Activated naive CD8-positive, alpha-beta T cell treated with anti-CD3 and anti-CD28 coated beads, Interleukin-2, amount 50 U/mL, for 16 hours (primary cell): ENCODE measurements around the gene ZNF649.

Experiments
- DNase-seq: peaks from one replicate; pipeline ENCODE4 v3.0.0-alpha.2; 2020; ENCODE audit warnings: low read depth, low spot score

ZNF649 gene

DNA sequence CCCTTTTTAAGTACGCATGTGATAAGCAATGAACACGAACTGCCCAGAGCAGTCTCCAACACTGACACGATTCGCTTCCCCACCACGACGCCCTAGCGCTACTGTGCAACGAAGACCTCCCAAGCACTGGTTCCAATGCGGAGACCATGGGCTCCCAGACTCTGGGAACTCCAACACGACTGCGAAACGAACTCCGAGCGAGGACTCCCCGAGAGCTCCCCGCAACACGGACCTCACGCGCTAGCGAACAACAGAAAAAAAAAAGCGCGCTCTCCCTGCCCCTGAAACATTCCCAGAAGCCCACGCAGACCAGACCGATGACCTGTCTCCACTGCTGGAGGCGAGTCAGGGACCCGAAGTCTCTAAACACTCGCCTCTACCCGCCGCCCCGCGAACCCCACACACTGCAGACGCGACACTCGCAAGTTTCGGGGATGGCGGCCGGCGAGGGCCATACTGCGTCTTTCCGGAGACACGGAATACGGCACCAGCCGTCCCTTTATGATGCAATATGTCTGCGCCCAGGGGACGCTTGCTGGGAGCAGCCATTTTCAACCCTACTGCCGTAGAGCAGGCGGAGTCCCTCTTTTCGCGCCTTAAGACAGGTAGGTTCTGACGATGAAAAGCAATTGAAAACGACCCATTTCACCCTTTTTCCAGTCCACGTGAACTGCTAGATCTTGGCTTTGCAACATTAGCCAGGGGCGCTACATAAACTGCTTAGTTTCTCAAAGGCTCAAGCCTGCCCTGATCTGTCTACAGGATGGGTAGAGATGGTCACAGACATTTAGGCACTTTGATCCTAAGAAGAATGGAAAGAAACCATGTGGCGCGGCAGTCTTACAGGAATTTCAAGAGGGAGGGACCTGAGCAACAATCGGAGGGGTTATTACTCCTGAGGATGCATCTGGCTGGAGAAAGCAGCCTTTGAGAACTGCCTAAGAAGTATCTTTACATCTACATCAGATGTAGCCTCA is 17.0 kb downstream of the ZNF649 start, which contains the start of gene ZNF577:
ZNF577 (minus strand) TSS at position 430 of the 977 bp plus-strand sequence. CDS start 7,569 bp downstream, outside the sequence.
- DNase-seq, result no peak

DNA sequence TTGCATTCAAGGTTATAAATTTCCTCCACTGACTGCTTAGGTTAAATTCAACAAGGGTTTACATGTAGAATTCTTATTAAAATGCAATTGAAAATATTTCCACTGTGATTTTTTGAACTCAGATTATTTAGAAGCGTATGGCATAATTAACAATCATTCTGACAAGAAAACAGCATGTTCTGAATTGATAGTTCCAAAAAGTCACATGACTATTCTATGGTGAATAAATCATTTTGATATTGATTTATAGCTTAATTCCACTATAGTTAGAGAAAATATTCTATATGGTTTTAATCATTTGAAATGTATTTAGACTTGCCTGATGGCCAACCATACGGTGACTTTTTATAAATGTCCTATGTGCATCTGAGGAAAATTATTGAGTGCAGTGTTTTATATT is 20.1 kb downstream of the ZNF649 start:
- DNase-seq, result no peak

DNA sequence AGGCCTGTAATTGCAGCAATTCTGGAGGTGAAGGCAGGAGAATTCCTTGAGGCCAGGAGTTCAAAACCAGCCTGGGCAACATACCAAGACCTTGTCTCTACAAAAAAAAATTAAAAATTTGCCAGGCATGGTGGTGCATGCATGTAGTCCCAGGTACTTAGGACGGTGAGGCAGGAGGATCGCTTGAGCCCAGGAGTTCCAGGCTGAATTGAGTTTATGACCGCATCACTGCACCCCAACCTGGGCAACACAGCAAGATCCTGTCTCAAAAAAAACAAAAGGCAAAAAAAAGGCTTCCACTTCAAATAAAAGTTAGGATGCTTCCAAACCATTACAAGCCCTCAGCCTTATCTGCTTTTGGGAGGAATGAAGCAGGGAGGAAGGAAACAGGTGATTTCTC is 22.3 kb downstream of the ZNF649 start:
- DNase-seq, result no peak

DNA sequence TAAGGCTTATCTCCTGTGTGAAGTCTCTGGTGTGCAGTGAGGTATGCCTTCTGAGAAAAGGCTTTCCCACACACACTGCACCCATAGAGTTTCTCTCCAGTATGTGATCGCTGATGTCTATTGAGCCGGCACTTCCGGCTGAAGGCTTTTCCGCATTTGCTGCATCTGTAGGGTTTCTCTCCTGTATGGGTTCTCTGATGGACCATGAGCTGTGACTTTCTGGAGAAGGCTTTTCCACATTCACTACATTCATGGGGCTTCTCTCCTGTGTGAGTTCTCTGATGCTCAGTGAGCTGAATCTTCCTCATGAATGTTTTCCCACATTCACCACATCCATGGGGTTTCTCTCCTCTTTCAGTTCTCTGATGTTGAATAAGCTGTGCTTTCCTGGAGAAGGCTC is 31.7 kb downstream of the ZNF649 start:
- DNase-seq, result no peak

DNA sequence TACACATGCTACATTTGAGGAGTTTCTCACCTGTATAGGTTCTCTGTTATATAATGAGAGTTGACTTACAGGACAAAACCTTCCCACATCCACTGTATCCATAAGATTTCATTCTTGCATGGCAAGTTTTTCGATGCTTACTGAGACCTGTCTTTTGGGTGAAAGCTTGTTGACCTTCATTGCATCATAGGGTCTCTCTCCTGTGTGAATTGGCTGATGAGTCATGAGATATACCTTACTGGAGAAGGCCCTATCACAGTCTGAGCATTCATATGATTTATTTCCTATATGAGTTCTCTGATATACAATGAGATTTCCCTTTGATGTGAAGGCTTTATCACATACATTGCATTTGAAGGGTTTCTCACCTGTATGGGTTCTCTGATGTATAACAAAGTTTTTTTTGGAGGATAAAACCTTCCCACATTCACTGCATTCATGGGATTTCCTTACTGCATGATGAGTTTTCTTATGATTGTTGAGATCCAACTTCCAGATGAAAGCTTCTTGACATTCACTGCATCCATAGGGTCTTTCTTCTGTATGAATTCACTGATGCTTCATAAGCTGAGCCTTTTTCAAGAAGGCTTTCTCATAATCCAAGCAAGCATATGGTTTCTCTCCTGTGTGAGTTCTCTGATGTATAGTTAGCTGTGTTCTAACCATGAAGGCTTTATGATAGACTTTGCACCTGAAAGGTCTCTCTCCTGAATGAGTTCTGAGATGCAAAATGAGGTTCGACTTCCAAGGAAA is 42.8 kb downstream of the ZNF649 start:
- no peak for DNase-seq
